NCI-H2171 (cell line): ENCODE results near the gene SPTA1.
"Not testable (repeated sequence)": the region's sequence is repeated elsewhere in the genome, so short reads cannot be mapped to it uniquely, and the experiment has no call there.

ENCODE experiments used
- DNase-seq: peaks from one replicate; lab custom pipeline; 2025; lab: John Stamatoyannopoulos, UW

Gene SPTA1

DNA sequence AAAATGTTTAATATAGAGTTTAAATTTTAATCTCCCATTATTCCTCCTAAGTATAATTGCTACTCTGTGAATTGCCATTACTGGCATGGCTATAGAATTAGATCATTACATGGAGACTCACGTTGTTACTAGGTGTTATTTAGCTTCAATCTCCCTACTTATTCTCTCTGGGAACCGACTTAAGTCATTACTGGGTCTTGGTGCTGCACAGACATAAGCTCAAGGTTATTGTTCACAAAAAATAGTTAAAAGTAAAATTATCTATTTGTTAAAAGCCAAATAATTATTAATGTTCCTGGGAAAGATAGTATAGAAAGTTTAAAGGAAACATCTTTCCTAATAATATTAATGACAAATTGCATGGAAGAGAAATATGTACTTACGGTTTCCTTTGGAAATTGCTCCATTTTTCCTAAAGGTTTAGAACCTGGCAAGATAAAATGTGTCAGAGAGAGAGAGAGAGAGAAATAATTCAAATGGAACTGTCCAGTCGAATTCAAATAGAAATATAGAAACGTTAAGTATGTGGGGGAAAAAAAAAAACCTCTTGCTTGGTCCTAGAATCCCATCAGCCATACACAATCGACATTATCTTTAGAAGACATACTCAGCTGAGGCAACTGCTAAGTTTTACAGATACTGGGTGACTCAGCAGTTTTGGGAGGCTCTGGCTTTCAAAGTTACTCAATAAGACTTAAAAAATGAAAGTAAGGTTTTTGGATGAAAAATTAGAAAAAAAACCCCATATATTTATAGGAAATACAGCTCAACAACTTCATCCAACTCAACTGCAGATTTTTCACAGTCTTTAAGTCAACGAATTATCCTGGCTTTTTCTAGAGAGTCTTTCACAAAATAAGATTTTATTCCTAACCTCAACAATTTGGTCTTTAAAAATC lies at the start of gene SPTA1:
Gene SPTA1 (minus strand): TSS at position 605 of the 899 bp plus-strand sequence. CDS start 198 bp downstream, at position 407.
- DNase-seq: no peak

GRCh38 chr1:158735848-158736247 lies 49.3 kb upstream of the SPTA1 start:
- no peak for DNase-seq

DNA sequence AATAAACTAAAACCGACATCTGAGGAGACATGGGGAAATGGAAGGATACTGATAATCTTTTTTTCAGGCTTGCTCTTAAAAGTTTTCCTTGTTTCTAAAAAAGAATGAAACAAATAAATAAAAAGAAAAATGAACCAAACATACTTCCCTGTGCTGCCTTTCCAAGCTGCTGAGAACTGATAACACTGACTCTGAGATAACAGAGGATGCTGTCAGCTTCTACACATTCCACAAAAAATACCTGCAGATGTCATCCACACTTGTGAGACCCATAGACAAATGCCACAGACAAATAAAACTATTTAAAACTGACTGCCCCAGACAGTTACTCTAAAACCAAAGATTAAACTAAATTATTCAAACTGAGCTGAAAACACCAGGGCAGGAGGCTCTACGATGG lies 46.0 kb upstream of the SPTA1 start:
- no peak for DNase-seq

GRCh38 chr1:158731707-158732106 lies 45.2 kb upstream of the SPTA1 start:
- DNase-seq: no peak

DNA sequence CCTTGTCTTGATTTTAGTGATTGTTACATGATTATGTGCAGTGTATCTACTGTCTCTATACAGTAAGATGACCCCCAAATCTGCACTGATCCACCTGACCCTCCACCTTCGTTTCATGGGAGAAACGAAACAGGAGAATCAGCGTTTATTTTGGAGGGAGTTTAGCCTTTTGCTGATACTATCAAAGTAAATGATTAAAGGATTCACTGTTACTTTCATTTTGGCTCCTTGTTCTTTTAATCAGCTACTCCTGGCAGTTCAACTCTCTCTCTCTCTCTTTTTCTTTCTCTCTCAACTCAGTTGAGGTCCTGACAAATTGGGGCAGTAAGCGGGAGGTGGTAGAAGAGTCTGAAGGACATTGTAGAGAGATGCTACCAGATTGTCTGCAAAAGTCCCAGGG lies 43.9 kb upstream of the SPTA1 start:
- DNase-seq: no peak

DNA sequence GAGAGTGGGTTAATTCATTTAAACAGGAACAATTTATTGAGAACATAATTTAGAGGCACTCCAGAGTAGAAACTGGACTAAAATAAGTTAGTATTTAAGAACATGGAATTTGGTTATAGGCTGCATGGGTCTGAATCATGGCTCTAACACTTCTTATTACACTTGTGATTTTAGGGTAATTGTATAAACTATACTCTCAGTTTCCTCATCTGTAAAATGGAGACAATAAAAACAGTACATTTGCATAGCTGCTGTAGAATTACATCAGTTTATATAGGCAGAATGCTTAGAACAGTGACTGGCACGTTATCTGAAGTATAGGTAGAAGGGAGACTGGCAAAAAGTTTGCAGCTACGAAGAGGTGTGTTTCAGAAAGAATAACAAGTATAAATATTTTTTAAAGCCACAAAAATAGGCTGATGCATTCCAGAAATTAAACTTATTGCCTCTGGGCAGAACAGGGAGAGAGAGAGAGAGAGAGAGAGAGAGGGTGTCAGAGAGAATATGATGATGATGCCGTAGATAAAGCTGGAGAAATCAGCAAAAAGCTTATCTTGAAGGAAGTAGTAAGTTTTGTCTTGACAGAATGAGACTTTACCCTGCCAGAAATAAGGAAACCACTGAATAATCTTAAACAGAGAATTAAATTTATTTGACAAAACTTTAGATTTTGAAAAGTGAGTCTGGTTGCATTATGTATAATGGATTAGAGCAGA lies 42.2 kb upstream of the SPTA1 start:
- no peak for DNase-seq

GRCh38 chr1:158724442-158724841 lies 37.9 kb upstream of the SPTA1 start:
- no peak for DNase-seq

GRCh38 chr1:158720620-158721019 lies 34.1 kb upstream of the SPTA1 start, which contains the start of gene OR6K3:
Gene OR6K3 (minus strand): TSS chr1:158720720. CDS start chr1:158718115, 2,605 bp downstream.
- no peak for DNase-seq

DNA sequence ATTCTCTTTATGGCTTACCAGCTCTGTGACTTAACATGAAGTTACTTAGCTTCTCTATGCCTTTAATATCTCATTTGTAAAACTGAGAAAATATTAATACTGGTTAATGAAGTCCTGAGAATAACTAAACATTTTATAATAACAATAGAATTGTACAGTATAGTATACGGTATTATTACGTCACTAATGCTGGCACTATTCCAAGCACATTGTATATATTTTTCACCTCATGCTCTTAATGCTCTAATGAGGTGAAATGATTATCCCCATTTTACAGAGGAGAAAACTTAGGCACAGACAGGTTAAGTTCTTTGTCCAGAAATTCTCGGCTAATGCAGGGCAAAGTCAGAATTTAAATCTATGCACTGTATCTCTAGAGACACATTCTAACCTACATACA lies 33.1 kb upstream of the SPTA1 start:
- DNase-seq: no peak

- DNase-seq: no peak
Observed at GRCh38 chr1:158717344-158717743, 30.8 kb upstream of the SPTA1 start.

GRCh38 chr1:158716335-158716734 lies 29.8 kb upstream of the SPTA1 start:
- DNase-seq: no peak

DNA sequence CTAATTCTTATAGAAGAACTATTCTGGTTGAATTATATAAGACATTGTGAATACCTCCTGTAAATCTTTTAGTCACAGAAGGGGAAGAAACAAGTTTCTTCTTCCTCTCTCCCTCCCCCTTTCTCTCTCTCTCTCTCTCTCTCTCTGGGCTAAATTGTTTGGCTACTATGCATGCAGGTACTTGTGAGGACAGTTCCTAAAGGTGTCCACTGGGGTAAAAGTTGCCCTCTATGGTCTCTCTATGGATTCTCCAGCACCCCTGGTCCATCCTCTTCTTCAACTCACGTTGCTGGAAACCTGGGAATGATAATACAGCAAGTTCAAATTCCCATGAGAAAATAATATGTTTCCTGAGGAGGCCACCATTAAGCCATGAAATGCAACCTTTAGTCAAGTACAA lies 28.2 kb upstream of the SPTA1 start:
- DNase-seq: no peak

GRCh38 chr1:158711098-158711497 lies 24.6 kb upstream of the SPTA1 start:
- DNase-seq: no peak

- no peak for DNase-seq
Observed at GRCh38 chr1:158706096-158706495, 19.6 kb upstream of the SPTA1 start.

DNA sequence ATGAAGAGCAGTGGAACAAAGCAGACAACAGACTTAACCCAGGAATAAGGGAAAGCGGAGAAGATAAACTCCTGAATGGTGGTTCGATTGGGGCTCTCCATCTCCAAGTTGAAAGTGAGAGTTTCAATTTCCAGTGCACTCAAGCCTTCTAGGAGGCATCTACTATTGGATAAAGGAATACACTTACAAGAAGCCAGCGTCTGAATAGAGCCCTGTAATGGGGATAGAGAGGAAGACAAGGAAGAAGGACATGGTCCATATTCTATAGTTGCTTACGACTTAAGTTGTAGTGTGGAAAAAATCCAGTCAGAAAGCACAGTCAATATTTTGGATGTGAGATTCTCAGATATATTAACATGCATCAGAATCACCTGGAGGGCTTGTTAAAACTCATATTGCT lies 14.0 kb upstream of the SPTA1 start, which contains the start of gene OR6K2:
Gene OR6K2 (minus strand): TSS at position 101 of the 400 bp plus-strand sequence. CDS start 0 bp downstream, at position 101.
- DNase-seq: no peak

- no peak for DNase-seq
Observed at GRCh38 chr1:158694596-158694995, 8.1 kb upstream of the SPTA1 start.

DNA sequence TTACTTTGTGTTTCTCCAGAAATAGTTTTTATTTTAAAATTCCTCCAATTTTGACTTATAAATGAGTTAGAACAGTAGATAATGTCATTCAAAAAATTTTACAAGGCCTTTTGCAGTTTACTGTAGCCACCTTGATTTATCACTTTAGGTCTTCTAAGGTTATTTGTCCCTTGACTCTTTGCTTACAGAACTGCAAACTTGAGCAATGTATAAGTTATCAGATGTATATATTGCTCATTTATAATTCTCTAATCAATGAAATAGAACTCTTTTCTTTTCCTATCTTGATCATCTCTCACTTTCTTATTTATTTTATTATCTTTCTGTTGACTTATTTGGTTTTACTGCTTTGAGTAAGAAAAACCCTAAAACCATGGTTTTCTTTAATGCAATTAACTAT lies 5.8 kb upstream of the SPTA1 start:
- DNase-seq: no peak

DNA sequence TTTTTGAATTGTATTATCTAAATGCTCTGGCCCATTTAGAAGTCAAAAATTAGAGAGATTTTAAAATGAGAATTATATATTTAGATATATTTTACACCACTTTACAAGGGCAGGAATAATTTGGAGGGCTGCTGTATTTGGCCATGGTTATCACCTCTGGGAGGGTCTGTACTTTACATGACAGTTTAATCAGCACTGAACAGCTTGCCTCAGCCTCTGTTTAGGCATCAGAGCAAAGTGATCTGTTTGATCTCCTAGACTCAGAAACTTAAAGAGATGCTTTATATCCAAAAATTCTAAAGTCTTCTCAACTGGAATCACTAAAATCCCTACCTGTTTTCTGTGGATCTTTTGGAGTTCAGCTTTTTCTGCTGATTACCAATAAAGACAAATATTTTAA lies 5.4 kb upstream of the SPTA1 start:
- no peak for DNase-seq

DNA sequence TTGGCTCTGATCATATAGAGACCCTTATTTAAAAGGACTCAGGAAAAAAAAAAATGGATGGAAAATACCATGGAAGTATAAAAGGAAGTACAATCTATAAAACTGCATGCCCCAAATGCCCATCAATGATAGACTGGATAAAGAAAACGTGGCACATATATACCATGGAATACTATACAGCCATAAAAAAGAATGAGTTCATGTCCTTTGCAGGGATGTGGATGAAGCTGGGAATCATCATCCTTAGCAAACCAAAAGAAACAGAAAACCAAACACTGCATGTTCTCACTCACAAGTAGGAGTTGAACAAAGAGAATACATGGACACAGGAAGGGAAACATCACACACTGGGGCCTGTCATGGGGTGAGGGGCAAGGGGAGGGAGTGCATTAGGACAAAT lies 4.6 kb upstream of the SPTA1 start:
- DNase-seq: not testable (repeated sequence)

GRCh38 chr1:158689875-158690274 lies 3.4 kb upstream of the SPTA1 start:
- no peak for DNase-seq

- DNase-seq: no peak
Observed at GRCh38 chr1:158689110-158689509, 2.6 kb upstream of the SPTA1 start.

DNA sequence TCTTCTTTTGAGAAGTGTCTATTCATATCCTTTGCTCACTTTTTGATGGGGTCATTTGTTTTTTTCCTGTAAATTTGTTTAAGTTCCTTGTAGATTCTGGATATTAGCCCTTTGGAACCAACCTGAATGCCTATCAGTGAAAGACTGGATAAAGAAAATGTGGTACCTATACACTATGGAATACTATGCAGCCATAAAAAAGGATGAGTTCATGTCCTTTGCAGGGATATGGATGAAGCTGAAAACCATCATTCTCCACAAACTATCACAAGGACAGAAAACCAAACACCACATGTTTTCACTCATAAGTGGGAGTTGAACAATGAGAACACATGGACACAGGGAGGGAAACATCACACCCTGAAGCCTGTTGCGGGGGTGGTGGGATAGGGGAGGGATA lies 1.8 kb upstream of the SPTA1 start:
- DNase-seq: not testable (repeated sequence)

DNA sequence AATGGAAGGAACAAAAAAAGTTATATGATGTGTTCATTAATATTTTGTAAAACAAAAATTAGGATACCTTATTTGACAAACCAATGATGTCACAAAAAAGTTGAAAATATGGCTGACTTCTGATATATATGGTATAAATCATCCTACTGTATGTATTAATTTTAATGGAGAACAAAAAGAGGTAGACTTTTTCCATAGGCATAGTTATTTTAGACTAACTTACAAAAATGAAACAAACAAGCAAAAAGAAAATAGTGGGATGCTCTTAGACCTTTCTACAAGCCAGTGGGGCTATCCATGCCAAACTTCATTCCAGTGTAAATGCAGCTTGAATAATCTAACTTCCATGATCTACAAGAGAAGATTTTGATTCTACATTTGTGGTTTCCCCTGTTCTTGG lies 522 bp upstream of the SPTA1 start:
- DNase-seq: no peak
